Calu3 (cell line): ENCODE measurements around the gene PAPPA. TPM values are rescaled to one million over a fixed set of nuclear protein-coding genes. Genes with fewer than 3 reads are reported as not detected.

ENCODE experiments used
- BruUV-seq: library from RNA; stranded (reverse); fragments of 400-500 nt; replicated peaks from 2 replicates; lab custom pipeline; 2021; lab: Mats Ljungman, UMichigan
- CTCF ChIA-PET: fragments of 300-600 bp; sonication (Branson Sonifier 250); formaldehyde crosslinking; loops from one replicate; lab custom pipeline; 2022; ENCODE audit warnings: antibody characterized with exemption; lab: Charles Lee
- DNase-seq: peaks from one replicate; pipeline ENCODE4 v3.0.0; 2022
- H3K27ac Mint-ChIP-seq: one replicate; pipeline ENCODE4 v1.8.0; 2022; ENCODE audit warnings: mixed read lengths; ENCODE audit not compliant: unreplicated experiment
- H3K27me3 Mint-ChIP-seq: one replicate; pipeline ENCODE4 v1.8.0; 2022; ENCODE audit warnings: mixed read lengths; ENCODE audit not compliant: unreplicated experiment
- H3K36me3 Mint-ChIP-seq: one replicate; pipeline ENCODE4 v1.8.0; 2022; ENCODE audit warnings: mild to moderate bottlenecking, moderate library complexity, mixed read lengths; ENCODE audit not compliant: insufficient read depth, unreplicated experiment
- H3K4me1 Mint-ChIP-seq: one replicate; pipeline ENCODE4 v1.8.0; 2022; ENCODE audit warnings: mild to moderate bottlenecking, low read depth, mixed read lengths; ENCODE audit not compliant: unreplicated experiment
- H3K4me3 Mint-ChIP-seq: one replicate; pipeline ENCODE4 v1.8.0; 2022; ENCODE audit warnings: mild to moderate bottlenecking, low read depth, moderate library complexity, mixed read lengths; ENCODE audit not compliant: unreplicated experiment
- H3K9me3 Mint-ChIP-seq: one replicate; pipeline ENCODE4 v1.8.0; 2022; ENCODE audit warnings: low read depth, mixed read lengths; ENCODE audit not compliant: unreplicated experiment
- intact Hi-C: fragments of 100-400 bp; cut with micrococcal nuclease; formaldehyde crosslinking; loops from one replicate; pipeline ENCODE4 v1.10.0; 2022; ENCODE audit not compliant: unreplicated experiment
- total RNA-seq: library from RNA; stranded (reverse); gene quantifications from 2 replicates; pipeline ENCODE4 v1.2.3, GENCODE V29; 2022
- TF ChIP-seq, protein P1 (sequence below): fragments of 200-600 bp; IDR thresholded peaks from one replicate; pipeline ENCODE4 v1.8.0; 2022; ENCODE audit warnings: antibody characterized with exemption; ENCODE audit not compliant: unreplicated experiment

Gene PAPPA
- total RNA-seq, 1 experiment from 2014 or later = not detected

DNA sequence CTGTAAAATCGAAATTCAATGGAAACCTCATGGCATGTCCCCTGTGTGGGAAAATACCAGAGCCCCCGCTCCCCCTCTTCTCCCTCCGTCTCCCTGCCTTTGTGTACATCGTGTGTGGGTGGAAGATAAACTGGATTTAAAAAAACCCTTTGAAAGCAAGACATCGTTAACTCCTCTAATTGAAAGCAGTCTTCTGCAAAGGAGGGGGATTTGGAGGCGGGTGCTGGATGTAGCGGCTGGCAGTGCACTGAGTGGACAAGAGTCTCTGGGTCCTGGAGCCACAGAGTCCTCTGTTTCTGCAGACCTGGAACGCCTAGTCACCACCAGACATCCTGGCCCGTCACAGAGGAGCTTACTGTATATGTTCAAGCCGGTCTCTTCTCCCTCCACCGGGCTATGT, 169.4 kb downstream of the PAPPA start:
- no peak overlapping the region for H3K4me3 Mint-ChIP-seq
- TF ChIP-seq, protein P1, sequence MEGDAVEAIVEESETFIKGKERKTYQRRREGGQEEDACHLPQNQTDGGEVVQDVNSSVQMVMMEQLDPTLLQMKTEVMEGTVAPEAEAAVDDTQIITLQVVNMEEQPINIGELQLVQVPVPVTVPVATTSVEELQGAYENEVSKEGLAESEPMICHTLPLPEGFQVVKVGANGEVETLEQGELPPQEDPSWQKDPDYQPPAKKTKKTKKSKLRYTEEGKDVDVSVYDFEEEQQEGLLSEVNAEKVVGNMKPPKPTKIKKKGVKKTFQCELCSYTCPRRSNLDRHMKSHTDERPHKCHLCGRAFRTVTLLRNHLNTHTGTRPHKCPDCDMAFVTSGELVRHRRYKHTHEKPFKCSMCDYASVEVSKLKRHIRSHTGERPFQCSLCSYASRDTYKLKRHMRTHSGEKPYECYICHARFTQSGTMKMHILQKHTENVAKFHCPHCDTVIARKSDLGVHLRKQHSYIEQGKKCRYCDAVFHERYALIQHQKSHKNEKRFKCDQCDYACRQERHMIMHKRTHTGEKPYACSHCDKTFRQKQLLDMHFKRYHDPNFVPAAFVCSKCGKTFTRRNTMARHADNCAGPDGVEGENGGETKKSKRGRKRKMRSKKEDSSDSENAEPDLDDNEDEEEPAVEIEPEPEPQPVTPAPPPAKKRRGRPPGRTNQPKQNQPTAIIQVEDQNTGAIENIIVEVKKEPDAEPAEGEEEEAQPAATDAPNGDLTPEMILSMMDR = no peak
- H3K27me3 Mint-ChIP-seq = no peaks in the 10 kb centered on the region
- BruUV-seq = no TSS peak
- H3K27ac Mint-ChIP-seq = no peak overlapping the region
- no peaks in the 10 kb centered on the region for H3K36me3 Mint-ChIP-seq
- peaks cover 3% of the 10 kb centered on the region for H3K9me3 Mint-ChIP-seq
- DNase-seq = no peak
- CTCF ChIA-PET = no interaction called here
- H3K4me1 Mint-ChIP-seq = no peaks in the 10 kb centered on the region
- intact Hi-C loops = no loop called here

DNA sequence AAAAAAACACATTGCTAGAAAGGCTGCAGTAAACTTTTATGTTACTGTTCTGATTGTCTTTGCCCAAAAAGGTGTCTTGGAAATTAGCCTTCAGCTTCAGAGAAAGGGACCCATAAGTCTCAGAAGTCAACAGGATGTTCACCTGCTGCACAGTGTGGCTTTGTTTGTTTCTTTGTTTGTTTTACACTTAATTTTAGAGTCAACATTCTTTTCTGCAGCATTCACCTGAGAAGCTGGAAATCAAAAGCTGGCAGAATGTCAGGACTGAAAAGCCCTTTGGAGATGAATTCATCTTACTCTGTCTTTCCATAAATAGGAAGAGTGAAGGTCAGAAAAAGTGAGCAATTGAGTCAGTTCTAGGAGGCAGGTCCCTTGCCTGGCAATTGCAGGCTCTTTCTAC, 170.0 kb downstream of the PAPPA start:
- Mint-ChIP-seq H3K27me3 (no peaks in the 10 kb centered on the region), H3K4me3 (no peak overlapping the region), H3K36me3 (no peaks in the 10 kb centered on the region), H3K9me3 (peaks cover 3% of the 10 kb centered on the region), H3K4me1 (no peaks in the 10 kb centered on the region), H3K27ac (no peak overlapping the region)
- BruUV-seq = no TSS peak
- TF ChIP-seq, protein P1 = no peak
- CTCF ChIA-PET = no interaction called here
- intact Hi-C loops = no loop called here
- DNase-seq = no peak

DNA sequence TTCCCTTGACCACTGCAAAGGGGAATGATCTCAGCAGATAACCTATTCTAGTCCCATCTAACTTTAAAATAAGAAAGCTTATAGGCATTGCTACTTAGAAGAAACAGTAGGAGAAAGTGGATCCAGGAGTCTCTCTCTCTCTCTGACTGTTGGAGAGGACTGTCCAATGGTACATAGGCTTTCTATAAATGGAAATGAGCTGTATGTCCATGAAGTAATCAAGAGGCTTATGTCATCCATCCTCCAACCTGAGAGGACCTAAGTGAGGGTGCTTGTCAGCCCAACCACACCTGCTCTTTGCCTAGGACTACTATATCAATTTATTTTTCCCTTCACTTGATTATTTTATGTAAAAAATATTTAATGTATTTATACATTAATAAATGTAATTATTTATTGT, 172.3 kb downstream of the PAPPA start:
- CTCF ChIA-PET = no interaction called here
- no TSS peak for BruUV-seq
- no peaks in the 10 kb centered on the region for H3K27me3 Mint-ChIP-seq
- no peaks in the 10 kb centered on the region for H3K4me1 Mint-ChIP-seq
- TF ChIP-seq, protein P1 = no peak
- H3K36me3 Mint-ChIP-seq = no peaks in the 10 kb centered on the region
- intact Hi-C loops = no loop called here
- peaks cover 3% of the 10 kb centered on the region for H3K9me3 Mint-ChIP-seq
- no peak for DNase-seq
- no peak overlapping the region for H3K4me3 Mint-ChIP-seq
- H3K27ac Mint-ChIP-seq = no peak overlapping the region

DNA sequence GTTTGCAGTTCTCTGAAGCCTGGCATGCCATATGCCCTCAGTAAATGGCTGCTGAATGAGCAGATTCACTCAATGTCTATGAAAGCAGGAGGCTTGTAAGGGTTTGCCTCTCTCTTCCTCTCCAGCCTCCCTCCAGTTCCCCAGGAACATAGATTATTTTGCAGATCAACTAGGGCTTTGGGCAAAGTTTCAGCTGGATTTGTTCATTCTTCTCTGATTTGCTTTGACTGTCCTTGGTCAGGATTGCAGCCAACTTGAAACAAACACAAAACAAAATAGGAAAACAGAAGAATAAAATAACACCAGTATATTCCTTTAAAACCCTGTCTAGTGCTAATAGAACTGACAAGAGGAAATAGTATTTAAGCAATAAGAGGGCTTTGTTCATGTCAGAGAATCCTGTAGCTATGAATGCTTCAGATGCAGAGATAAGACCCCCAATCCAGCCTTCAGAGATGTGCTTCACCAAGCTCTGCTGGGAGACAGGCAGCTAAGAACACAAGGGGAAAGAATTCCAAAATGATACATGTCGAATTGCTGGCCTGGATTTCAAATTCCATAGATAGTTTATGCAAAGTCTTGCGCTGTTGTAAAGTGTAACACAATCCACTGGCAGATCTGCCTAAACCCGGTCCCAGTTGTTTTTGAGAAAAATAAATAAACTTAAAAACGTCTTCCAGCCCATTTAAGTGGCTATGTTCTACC, 174.3 kb downstream of the PAPPA start:
- CTCF ChIA-PET = no interaction called here
- no peak overlapping the region for H3K27ac Mint-ChIP-seq
- H3K36me3 Mint-ChIP-seq = no peaks in the 10 kb centered on the region
- intact Hi-C loops = no loop called here
- no peaks in the 10 kb centered on the region for H3K27me3 Mint-ChIP-seq
- no TSS peak for BruUV-seq
- TF ChIP-seq, protein P1 = no peak
- H3K4me1 Mint-ChIP-seq = no peaks in the 10 kb centered on the region
- peaks cover 6% of the 10 kb centered on the region for H3K9me3 Mint-ChIP-seq
- DNase-seq = no peak
- no peak overlapping the region for H3K4me3 Mint-ChIP-seq
